ENCODE measurements around the gene SAMD4A. TPM values are rescaled to one million over a fixed set of nuclear protein-coding genes. Genes with fewer than 3 reads are reported as not detected.

The SAMD4A gene
- total RNA-seq, 1 donor from 2014 or later, result 14.4 TPM

DNA sequence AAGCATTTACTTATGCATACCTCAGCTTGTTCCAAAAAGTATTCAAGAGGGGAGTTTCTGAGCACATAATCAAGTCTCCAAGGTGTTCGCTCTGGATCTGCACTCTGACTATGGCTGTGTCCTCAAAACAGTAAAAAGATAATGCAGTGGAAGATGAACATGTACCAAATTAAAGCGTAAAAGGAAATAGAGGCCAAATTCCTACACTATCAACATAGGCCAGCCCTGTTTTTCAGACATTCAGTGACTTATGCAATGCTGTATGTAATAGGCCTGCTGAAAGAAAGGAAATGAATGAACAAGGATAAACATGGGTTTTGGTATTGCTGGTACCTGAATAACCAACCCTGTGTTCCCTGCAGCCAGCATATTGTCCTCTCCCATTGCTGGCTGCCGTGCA is 115.7 kb downstream of the SAMD4A start:
- no peak for DNase-seq (ENCODE audit: extremely low spot score, unreplicated experiment)
- Mint-ChIP-seq H3K27ac (peak overlapping the region; percentile 24), H3K4me3 (no peak overlapping the region), H3K9me3 (no peaks in the 10 kb centered on the region), H3K36me3 (peaks cover under 1% of the 10 kb centered on the region), H3K4me1 (ENCODE audit: unreplicated experiment) (peaks cover 9% of the 10 kb centered on the region), H3K27me3 (no peaks in the 10 kb centered on the region)
- TF ChIP-seq, protein P1, sequence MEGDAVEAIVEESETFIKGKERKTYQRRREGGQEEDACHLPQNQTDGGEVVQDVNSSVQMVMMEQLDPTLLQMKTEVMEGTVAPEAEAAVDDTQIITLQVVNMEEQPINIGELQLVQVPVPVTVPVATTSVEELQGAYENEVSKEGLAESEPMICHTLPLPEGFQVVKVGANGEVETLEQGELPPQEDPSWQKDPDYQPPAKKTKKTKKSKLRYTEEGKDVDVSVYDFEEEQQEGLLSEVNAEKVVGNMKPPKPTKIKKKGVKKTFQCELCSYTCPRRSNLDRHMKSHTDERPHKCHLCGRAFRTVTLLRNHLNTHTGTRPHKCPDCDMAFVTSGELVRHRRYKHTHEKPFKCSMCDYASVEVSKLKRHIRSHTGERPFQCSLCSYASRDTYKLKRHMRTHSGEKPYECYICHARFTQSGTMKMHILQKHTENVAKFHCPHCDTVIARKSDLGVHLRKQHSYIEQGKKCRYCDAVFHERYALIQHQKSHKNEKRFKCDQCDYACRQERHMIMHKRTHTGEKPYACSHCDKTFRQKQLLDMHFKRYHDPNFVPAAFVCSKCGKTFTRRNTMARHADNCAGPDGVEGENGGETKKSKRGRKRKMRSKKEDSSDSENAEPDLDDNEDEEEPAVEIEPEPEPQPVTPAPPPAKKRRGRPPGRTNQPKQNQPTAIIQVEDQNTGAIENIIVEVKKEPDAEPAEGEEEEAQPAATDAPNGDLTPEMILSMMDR (conservative IDR thresholded peaks at IDR 0.05), result no peak

DNA sequence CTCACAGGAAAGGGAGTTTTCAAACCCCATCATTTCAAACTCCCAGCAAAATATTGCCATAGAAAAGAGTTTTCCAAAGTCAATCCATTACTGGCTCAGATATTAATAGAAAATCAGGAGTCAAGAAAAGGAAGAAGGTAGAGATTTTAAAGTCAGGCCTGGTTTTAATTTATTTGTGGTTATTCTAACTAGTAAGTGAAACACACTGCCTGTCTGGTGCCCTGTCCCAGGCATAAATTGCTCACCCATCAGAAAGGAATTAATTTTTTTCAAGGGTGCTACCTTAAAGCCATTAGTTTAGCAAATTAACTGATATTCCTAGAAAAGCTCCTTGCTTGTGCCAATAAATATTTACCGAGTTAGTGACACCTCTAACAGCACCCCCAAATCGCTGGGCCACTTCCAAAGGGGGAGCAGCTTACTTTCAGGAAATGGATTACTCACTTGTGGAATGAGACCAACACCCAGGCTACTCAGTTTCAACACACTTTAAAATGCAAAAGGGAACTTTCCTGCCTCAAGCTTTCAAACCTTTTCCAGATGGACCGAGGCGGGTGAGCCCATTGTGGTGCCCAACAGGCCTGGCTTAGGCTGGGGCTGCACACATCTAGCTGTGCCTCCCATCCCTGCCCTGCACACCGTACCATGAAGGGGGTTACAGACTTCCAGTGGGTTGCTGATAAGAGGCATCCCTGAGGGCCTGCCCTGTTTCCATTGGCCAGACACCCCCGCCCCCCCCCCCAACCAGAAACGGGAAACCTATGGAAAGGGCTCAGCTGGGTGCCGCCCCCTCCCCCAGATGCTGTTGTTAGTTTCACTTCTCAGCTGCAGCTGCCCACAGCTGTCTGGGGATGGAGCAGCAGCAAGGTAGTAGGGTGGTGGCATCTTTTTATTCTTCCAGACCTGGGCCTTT is 117.2 kb downstream of the SAMD4A start:
- Mint-ChIP-seq H3K27me3 (no peaks in the 10 kb centered on the region), H3K4me1 (ENCODE audit: unreplicated experiment) (peaks cover 5% of the 10 kb centered on the region), H3K27ac (no peak overlapping the region)

DNA sequence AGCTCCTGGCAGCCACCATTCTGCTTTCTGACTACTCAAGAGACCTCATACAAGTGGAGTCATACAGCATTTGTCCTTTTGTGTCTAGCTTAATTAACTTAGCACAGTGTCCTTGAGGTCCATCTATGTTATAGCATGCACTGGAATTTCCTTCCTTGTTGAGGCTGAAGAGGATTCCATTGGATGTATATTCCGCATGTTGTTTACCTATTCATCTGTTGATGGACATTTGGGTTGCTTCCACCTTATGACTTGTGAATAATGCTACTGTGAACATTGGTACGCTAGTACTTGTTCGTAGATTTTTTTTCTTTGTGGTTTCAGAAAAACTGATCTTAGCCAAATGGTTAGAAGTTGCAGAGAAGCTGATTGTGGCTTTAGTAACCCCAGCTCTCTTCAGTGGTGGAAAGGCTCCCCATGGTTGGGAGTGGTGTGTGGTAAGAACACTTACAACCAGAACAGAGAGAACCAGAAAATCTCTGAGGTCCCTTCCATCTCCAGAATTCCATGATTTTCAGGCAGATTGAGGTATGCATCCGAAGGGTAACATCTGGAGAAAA is 118.4 kb downstream of the SAMD4A start:
- H3K4me1 Mint-ChIP-seq (ENCODE audit: unreplicated experiment), result peaks cover 3% of the 10 kb centered on the region
- H3K9me3 Mint-ChIP-seq, result no peaks in the 10 kb centered on the region
- no peak overlapping the region for H3K27ac Mint-ChIP-seq
- no peaks in the 10 kb centered on the region for H3K27me3 Mint-ChIP-seq
- no peak for DNase-seq (ENCODE audit: extremely low spot score, unreplicated experiment)
- H3K36me3 Mint-ChIP-seq, result peaks cover 3% of the 10 kb centered on the region
- TF ChIP-seq, protein P1 (conservative IDR thresholded peaks at IDR 0.05), result no peak
- no peak overlapping the region for H3K4me3 Mint-ChIP-seq

More for the DNA sequence above, 117.2 kb downstream of the SAMD4A start:
- Mint-ChIP-seq H3K36me3 (peaks cover 3% of the 10 kb centered on the region), H3K4me3 (no peak overlapping the region), H3K9me3 (no peaks in the 10 kb centered on the region)
- DNase-seq (ENCODE audit: extremely low spot score, unreplicated experiment), result no peak
- TF ChIP-seq, protein P1 (conservative IDR thresholded peaks at IDR 0.05), result no peak

DNA sequence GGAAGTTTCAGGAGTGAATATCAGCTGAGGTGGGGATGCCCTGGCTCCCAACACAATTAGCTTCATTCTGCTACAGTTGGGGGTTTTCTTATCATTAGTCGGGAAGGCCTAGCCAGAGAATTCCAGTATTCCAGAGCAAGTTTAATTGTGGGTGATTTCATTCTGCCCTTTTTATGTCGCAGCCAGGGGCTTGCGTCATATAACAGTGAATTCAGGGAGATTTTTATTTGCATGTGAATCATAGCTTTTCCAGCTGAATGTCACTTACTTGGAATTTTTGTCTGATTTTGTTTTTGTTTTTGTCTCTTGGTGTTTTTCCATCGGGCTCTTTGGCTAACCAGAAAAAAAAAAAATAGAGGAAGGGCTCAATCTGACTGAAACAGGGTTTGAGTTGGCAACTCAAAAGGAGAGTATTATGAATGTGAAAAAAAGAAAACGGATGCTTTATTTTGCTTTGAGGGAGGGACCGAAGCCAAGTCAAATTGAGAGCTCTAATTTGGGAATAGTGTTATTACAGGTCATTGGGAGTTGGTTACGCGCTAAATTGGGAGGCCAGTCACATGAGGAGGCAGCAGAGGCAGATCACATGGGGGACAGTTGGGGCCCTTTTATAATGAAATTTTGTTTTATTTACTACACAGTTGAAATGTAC is 119.4 kb downstream of the SAMD4A start:
- Mint-ChIP-seq H3K36me3 (peaks cover 3% of the 10 kb centered on the region), H3K4me1 (ENCODE audit: unreplicated experiment) (no peaks in the 10 kb centered on the region), H3K27ac (no peak overlapping the region), H3K4me3 (no peak overlapping the region), H3K27me3 (peaks cover under 1% of the 10 kb centered on the region), H3K9me3 (no peaks in the 10 kb centered on the region)
- TF ChIP-seq, protein P1 (conservative IDR thresholded peaks at IDR 0.05), result no peak
- DNase-seq (ENCODE audit: extremely low spot score, unreplicated experiment), result no peak

DNA sequence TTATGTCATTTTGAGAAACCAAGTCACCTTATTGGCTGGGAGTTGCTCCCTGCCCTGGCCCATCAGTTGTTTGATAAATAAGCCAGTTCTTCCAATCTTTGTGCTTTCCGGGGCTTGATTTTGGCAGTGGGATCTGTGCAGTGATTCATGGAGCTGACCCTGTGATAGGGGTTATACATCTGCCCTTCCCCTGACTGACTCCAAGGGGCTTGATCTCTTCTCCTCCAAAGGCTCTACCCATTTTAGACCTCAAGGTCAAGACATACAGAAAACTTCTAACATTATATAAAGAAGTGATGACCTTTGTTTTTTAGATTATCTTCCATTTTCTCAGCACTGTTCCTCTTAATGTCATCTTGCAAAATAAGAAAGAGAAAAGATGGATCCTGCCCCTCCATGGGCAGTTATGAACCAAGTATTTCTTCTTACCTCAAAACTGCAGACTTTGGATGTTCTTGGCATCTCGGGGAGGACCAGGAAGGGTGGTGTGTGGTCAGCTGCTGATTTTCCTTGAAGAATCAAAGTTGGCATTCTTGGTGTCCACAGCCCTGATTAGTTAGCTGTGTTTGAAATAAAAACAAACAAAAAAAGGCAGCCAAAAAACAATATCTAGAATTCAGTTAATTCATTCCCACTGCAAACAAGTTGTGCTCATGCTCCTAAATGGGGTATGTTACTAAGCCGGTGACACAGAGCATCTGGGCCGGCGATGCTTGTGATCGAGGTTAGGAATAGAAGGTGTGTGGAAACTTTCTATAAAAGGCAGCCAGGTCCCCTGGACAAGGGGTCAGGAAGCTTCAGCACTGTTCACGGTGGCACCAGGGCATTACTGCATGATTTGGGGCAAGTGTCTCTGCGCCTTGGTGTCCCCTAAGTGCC is 120.2 kb downstream of the SAMD4A start:
- Mint-ChIP-seq H3K4me3 (no peak overlapping the region), H3K27me3 (peaks cover 3% of the 10 kb centered on the region), H3K27ac (no peak overlapping the region), H3K4me1 (ENCODE audit: unreplicated experiment) (no peaks in the 10 kb centered on the region), H3K36me3 (peaks cover 3% of the 10 kb centered on the region), H3K9me3 (no peaks in the 10 kb centered on the region)
- DNase-seq (ENCODE audit: extremely low spot score, unreplicated experiment), result no peak
- TF ChIP-seq, protein P1 (conservative IDR thresholded peaks at IDR 0.05), result no peak
